ENCODE measurements around the gene LSM14B. TPM values are rescaled to one million over a fixed set of nuclear protein-coding genes. Genes with fewer than 3 reads are reported as not detected.
A peak's percentile ranks its signal among the peaks of the same experiment; 100 is the strongest.
"Not testable (repeated sequence)": the region's sequence is repeated elsewhere in the genome, so short reads cannot be mapped to it uniquely, and the experiment has no call there.

LSM14B gene
- total RNA-seq = 23.7 TPM
- long read RNA-seq, partial matches to known transcripts = 0 of 1 reads
- long read RNA-seq, other reads (novel, unspliced or antisense) = 0 of 1 reads

DNA sequence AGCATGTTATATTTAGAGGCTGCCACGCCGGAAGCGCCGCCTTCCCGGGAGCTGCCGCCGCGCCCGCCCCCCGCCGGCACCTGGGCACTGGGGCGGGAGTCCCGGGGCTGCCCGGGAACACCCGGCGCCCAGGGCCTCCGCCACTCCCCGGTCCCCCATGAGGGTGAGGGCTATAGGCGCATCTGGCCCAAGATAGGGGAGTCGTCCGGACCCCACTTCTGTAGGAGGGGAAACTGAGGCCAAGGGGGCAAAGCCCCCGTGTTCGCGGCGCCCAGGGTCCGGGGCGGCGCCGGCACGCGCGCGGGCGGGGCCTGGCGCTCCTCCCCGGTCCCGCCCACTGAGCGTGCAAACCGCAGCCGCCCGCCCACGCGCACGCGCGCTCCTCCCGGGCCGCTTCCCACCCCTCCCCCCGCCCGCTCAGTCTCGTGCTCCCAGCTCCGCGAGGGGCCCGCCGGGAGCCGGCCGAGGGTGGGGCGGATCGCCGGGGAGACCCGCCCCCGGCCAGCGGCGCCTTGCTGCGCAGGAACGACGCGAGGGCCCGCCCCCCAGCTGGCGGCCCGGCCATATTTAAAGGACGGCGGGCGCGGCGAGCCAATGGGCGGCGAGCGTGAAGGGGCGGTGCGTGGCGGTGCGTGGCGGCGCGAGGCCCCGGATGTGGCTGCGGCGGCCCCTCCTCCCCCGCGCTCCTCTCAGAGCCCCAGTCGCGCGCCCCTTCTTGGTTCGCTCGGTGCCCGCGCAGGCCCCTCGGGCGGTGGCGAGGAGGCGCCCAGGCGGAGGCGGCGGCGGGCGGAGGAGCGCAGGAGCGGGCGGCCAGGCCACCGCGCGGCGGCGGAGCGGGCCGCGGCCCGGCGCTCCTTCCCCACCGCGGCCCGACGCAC is at the start of gene LSM14B:
Gene LSM14B (plus strand): TSS at position 700 of the 878 bp plus-strand sequence. CDS start 192 bp downstream, outside the sequence.
- DNase-seq (ENCODE audit: low spot score) = peak; percentile 97

DNA sequence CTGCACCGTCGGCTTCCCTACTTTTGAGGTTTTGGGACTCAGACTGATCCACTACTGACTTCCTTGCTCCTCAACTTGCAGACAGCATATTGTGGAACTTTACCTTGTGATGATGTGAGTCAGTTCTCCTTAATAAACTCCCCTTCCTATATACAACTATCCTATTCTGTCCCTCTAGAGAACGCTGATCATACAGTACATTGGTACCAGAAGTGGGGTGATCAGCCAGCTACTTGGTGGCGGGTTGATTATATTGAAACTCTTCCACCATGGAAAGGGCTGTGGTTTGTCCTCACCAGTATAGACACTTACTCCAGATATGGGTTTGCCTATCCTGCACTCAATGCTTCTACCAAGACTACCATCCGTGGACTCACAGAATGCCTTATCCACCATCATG is 49.0 kb upstream of the LSM14B start:
- no peak for DNase-seq (ENCODE audit: low spot score)

DNA sequence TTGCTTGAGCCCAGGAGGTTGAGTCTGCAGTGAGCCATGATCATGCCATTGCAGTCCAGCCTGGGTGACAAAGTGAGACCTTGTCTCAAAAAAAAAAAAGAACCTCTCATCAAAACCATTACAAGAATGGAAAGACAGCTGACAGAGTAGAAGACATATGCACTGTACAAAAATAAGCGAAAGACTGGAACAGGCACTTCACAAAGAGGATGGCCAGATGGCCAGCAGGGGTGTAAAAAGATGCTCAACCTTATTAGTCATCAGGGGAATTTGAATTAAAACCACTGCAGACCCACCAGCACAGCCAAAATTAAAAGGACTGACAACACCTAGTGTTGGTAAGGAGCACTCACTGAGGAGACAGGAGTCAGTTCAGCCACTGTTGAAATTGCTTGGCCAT is 43.1 kb upstream of the LSM14B start:
- DNase-seq (ENCODE audit: low spot score) = no peak

- no peak for DNase-seq (ENCODE audit: low spot score)
Measured at GRCh38 chr20:62080249-62080990, 41.9 kb upstream of the LSM14B start.

GRCh38 chr20:62083312-62083711 is 39.0 kb upstream of the LSM14B start:
- no peak for DNase-seq (ENCODE audit: low spot score)

GRCh38 chr20:62084224-62084623 is 38.1 kb upstream of the LSM14B start:
- not testable (repeated sequence) for DNase-seq (ENCODE audit: low spot score)

- DNase-seq (ENCODE audit: low spot score) = no peak
Measured at GRCh38 chr20:62085206-62085605, 37.1 kb upstream of the LSM14B start.

GRCh38 chr20:62087227-62087626 is 35.0 kb upstream of the LSM14B start:
- no peak for DNase-seq (ENCODE audit: low spot score)

DNA sequence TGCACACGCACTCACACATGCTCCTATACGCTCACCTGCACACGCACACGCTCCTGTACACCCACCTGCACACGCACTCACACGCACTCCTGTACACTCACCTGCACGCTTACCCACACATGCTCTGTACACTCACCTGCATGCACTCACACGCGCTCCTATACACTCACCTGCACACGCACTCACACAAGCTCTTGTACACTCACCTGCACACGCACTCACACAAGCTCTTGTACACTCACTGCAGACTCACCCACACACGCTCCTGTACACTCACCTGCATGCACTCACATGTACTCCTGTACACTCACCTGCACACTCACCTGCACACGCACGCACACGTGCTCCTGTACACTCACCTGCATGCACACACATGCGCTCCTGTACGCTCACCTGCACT is 34.6 kb upstream of the LSM14B start:
- DNase-seq (ENCODE audit: low spot score) = no peak

DNA sequence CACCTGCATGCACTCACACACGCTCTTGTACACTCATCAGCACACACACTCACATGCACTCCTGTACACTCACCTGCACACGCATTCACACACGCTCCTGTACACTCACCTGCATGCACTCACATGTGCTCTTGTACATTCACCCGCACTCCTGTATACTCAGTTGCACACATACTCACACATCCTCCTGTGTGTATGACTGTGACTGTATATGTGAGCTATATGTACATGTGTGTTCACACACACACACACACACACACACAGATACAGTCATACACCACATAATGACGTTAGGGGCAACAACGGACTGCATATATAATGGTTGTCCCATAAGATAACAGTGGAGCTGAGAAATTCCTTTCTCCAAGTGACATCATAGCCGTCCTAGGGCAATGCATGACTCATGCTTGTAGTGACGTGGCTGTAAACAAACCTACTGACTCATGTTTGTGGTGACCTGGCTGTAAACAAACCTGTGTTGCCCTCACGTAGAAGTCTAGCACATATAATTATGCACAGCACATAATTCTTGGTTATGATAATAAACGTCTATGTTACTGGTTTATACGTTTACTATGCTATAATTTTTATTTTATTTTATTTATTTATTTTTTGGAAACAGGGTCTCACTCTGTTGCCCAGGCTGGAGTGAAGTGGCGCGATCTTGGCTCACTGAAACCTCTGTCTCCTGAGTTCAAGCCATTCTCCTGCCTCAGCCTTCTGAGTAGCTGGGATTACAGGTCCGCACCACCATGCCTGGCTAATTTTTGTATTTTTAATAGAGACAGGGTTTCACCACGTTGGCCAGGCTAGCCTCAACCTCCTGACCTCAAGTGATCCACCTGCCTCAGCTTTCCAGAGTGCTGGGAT is 33.8 kb upstream of the LSM14B start:
- no peak for DNase-seq (ENCODE audit: low spot score)

- DNase-seq (ENCODE audit: low spot score) = no peak
Measured at GRCh38 chr20:62089393-62089792, 32.9 kb upstream of the LSM14B start.

DNA sequence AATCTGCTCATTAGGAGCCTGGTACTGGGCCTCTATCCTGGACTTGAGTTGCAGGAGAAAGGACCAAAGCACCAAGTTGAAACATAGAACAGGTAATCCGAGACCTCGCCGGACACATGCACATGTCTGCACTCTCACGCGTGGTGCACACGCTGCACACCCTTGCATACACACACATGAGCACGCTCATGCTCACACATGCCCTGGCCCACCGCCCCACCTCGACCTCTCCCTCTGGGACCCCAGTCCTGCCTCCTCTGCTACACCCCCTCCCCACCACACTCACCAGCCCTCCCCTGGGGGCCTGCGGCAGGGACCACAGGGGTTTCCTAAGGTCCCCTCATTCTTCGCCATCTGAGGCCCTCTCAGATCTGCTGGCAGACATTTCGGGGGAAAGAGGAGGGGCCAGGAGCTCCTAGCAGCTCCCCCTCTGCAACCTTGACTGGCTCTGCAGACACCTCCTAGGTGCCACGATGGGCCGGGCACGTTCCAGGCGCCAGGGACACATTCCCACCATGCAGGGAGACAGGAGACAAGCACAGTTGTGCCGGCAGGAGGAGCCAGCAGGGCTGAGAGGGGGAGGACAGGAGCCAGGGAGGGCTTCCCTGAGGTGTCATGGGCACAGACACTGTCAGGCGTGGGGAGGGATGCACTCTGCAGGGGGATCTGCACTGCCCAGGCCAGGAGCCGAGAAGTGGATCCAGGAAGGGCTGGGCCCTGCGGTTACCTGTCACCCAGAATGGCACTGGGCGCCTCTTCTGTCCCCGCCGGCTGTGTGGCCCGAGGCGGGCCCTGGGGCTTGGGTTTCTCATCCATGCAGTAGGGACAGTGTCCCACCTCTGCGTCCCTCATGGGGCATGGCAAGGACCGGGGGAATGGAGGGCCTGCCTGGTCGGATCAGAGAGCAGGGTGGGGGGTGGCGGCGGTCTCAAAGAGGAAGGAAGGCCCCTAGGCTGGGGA is 25.6 kb upstream of the LSM14B start:
- no peak for DNase-seq (ENCODE audit: low spot score)

GRCh38 chr20:62097881-62098407 is 24.3 kb upstream of the LSM14B start:
- no peak for DNase-seq (ENCODE audit: low spot score)

- DNase-seq (ENCODE audit: low spot score) = no peak
Measured at GRCh38 chr20:62101078-62101477, 21.2 kb upstream of the LSM14B start.

- DNase-seq (ENCODE audit: low spot score) = no peak
Measured at GRCh38 chr20:62103508-62104233, 18.6 kb upstream of the LSM14B start.

DNA sequence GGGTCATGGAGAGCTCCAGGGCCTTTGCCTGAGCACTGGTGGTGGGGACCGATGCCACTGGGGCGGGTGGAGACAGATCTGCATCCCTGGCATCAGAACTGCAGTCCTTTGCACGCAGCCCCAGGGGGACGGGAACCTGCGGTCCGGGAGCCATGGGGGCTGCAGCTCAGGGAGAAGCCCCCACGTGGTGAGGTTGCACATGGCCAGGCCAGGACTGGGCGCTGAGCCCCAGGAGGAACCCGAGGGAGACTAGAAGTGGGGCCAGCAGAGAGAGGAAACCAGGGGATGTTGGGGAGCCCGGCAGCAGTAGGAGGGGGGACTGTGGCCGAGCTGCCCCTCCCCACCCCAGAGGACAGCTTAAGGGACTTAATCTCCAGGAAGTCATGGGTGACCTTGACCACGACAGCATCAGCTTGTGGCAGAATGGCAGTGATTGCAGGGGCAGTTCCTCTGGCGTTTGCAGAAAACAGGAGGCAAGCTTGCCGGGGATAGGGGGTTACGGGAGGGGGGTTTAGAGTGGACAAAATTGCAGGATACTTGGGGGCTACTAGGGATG is 18.0 kb upstream of the LSM14B start:
- DNase-seq (ENCODE audit: low spot score) = no peak

DNA sequence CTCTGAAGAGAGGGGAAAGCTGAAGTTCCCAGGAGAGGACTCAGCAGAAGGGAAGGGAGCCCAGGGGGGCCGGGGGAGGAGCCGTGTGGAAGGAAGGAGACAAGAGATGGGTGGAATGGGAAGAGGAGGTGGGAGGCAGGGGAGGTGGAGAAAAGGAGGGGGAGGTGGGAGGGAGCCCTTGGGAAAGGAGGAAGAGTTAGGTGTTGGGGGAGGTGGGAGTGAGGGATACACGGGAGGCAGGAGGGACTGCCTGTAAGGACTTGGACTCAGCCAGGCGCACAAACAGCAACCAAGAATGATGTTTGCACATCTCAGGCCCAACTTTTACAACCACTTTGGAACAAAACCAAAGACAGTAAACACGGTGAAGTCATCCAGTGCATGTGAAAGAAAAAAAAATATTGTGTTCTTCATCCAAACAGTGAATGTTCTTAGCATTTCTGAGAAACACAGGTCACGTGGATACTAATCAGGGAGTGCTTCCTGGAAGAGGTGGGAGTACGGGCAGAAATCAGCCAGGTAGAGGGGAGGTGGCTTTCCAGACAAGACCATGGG is 17.4 kb upstream of the LSM14B start:
- DNase-seq (ENCODE audit: low spot score) = no peak

GRCh38 chr20:62105592-62105991 is 16.7 kb upstream of the LSM14B start:
- no peak for DNase-seq (ENCODE audit: low spot score)

DNA sequence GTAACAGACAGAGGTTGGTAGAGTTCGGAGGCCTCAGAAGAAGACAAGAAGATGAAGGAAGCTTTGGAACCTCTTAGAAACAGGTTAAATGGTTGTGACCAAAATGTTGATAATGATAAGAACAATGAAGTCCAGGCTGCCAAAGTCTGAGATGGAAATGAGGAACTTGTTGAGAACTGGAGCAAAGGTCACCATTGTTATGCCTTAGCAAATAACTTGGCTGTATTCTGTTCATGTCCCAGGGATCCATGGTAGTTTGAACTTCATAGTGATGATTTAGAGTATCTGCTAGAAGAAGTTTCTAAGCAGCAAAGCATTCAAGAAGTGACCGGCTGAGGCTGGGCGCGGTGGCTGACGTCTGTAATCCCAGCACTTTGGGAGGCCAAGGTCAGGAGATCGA is 11.1 kb upstream of the LSM14B start:
- DNase-seq (ENCODE audit: low spot score) = no peak
